ENCODE data around the gene HES4.
"Not testable (repeated sequence)": the region's sequence is repeated elsewhere in the genome, so short reads cannot be mapped to it uniquely, and the experiment has no call there.

Gene HES4

GRCh38 chr1:978835-979743 is 20.8 kb downstream of the HES4 start:
- no peak overlapping the region for H3K27ac ChIP-seq (ENCODE audit: low read depth in 2 of 2, low read length in 2 of 2)
- H3K36me3 ChIP-seq (ENCODE audit: control insufficient read depth in 2 of 2, insufficient read depth in 2 of 2, low read length in 2 of 2): no peaks in the 10 kb centered on the region
- peaks cover 12 to 25% of the 10 kb centered on the region in 2 donors for H3K27me3 ChIP-seq (ENCODE audit: control insufficient read depth in 2 of 2, insufficient read depth in 2 of 2, low read length in 2 of 2)
- H3K9ac ChIP-seq (ENCODE audit: low read depth in 1 of 2, low read length in 2 of 2): no peak overlapping the region
- H3K9me3 ChIP-seq (ENCODE audit: control insufficient read depth in 2 of 2, low read length in 2 of 2): no peaks in the 10 kb centered on the region
- H3K4me3 ChIP-seq (ENCODE audit: low read length in 2 of 2): no peak overlapping the region
- H3K4me1 ChIP-seq (ENCODE audit: control insufficient read depth in 2 of 2, insufficient read depth in 2 of 2, low read length in 2 of 2): peaks cover 6% of the 10 kb centered on the region in 2 donors

GRCh38 chr1:978069-978834 is 21.6 kb downstream of the HES4 start:
- no peaks in the 10 kb centered on the region for H3K36me3 ChIP-seq (ENCODE audit: control insufficient read depth in 2 of 2, insufficient read depth in 2 of 2, low read length in 2 of 2)
- H3K4me3 ChIP-seq (ENCODE audit: low read length in 2 of 2): no peak overlapping the region

GRCh38 chr1:976791-977190 is 23.1 kb downstream of the HES4 start:
- H3K27me3 ChIP-seq (ENCODE audit: control insufficient read depth in 2 of 2, insufficient read depth in 2 of 2, low read length in 2 of 2): peaks cover 0 to 14% of the 10 kb centered on the region in 2 donors
- not testable (repeated sequence) for H3K4me3 ChIP-seq (ENCODE audit: low read length in 2 of 2); H3K9ac ChIP-seq (ENCODE audit: low read depth in 1 of 2, low read length in 2 of 2); H3K4me1 ChIP-seq (ENCODE audit: control insufficient read depth in 2 of 2, insufficient read depth in 2 of 2, low read length in 2 of 2); H3K27ac ChIP-seq (ENCODE audit: low read depth in 2 of 2, low read length in 2 of 2); H3K9me3 ChIP-seq (ENCODE audit: control insufficient read depth in 2 of 2, low read length in 2 of 2); H3K36me3 ChIP-seq (ENCODE audit: control insufficient read depth in 2 of 2, insufficient read depth in 2 of 2, low read length in 2 of 2)

More at GRCh38 chr1:978069-978834, 21.6 kb downstream of the HES4 start:
- peaks cover 12 to 27% of the 10 kb centered on the region in 2 donors for H3K27me3 ChIP-seq (ENCODE audit: control insufficient read depth in 2 of 2, insufficient read depth in 2 of 2, low read length in 2 of 2)
- H3K9ac ChIP-seq (ENCODE audit: low read depth in 1 of 2, low read length in 2 of 2): no peak overlapping the region
- H3K27ac ChIP-seq (ENCODE audit: low read depth in 2 of 2, low read length in 2 of 2): no peak overlapping the region
- no peaks in the 10 kb centered on the region for H3K9me3 ChIP-seq (ENCODE audit: control insufficient read depth in 2 of 2, low read length in 2 of 2)
- peaks cover 6% of the 10 kb centered on the region in 2 donors for H3K4me1 ChIP-seq (ENCODE audit: control insufficient read depth in 2 of 2, insufficient read depth in 2 of 2, low read length in 2 of 2)

- peaks cover 6% of the 10 kb centered on the region in 2 donors for H3K4me1 ChIP-seq (ENCODE audit: control insufficient read depth in 2 of 2, insufficient read depth in 2 of 2, low read length in 2 of 2)
- peak overlapping the region; percentile 35 to 44 for H3K4me3 ChIP-seq (ENCODE audit: low read length in 2 of 2)
- peaks cover 0 to 15% of the 10 kb centered on the region in 2 donors for H3K27me3 ChIP-seq (ENCODE audit: control insufficient read depth in 2 of 2, insufficient read depth in 2 of 2, low read length in 2 of 2)
- no peaks in the 10 kb centered on the region for H3K36me3 ChIP-seq (ENCODE audit: control insufficient read depth in 2 of 2, insufficient read depth in 2 of 2, low read length in 2 of 2)
- no peak overlapping the region for H3K27ac ChIP-seq (ENCODE audit: low read depth in 2 of 2, low read length in 2 of 2)
- H3K9me3 ChIP-seq (ENCODE audit: control insufficient read depth in 2 of 2, low read length in 2 of 2): no peaks in the 10 kb centered on the region
- H3K9ac ChIP-seq (ENCODE audit: low read depth in 1 of 2, low read length in 2 of 2): no peak overlapping the region
Observed at GRCh38 chr1:975896-976683, 23.8 kb downstream of the HES4 start.

GRCh38 chr1:975365-975764 is 24.5 kb downstream of the HES4 start:
- Histone ChIP-seq H3K36me3 (ENCODE audit: control insufficient read depth in 2 of 2, insufficient read depth in 2 of 2, low read length in 2 of 2) (no peaks in the 10 kb centered on the region), H3K27ac (ENCODE audit: low read depth in 2 of 2, low read length in 2 of 2) (no peak overlapping the region), H3K9me3 (ENCODE audit: control insufficient read depth in 2 of 2, low read length in 2 of 2) (no peaks in the 10 kb centered on the region), H3K27me3 (ENCODE audit: control insufficient read depth in 2 of 2, insufficient read depth in 2 of 2, low read length in 2 of 2) (peaks cover under 1 to 13% of the 10 kb centered on the region in 2 donors), H3K4me1 (ENCODE audit: control insufficient read depth in 2 of 2, insufficient read depth in 2 of 2, low read length in 2 of 2) (peaks cover 6% of the 10 kb centered on the region in 2 donors), H3K4me3 (ENCODE audit: low read length in 2 of 2) (no peak overlapping the region), H3K9ac (ENCODE audit: low read depth in 1 of 2, low read length in 2 of 2) (no peak overlapping the region)

- H3K4me1 ChIP-seq (ENCODE audit: control insufficient read depth in 2 of 2, insufficient read depth in 2 of 2, low read length in 2 of 2): peaks cover 6% of the 10 kb centered on the region in 2 donors
- no peak overlapping the region for H3K9ac ChIP-seq (ENCODE audit: low read depth in 1 of 2, low read length in 2 of 2)
- no peak overlapping the region for H3K4me3 ChIP-seq (ENCODE audit: low read length in 2 of 2)
- no peaks in the 10 kb centered on the region for H3K36me3 ChIP-seq (ENCODE audit: control insufficient read depth in 2 of 2, insufficient read depth in 2 of 2, low read length in 2 of 2)
- no peak overlapping the region for H3K27ac ChIP-seq (ENCODE audit: low read depth in 2 of 2, low read length in 2 of 2)
- peaks cover 2 to 11% of the 10 kb centered on the region in 2 donors for H3K27me3 ChIP-seq (ENCODE audit: control insufficient read depth in 2 of 2, insufficient read depth in 2 of 2, low read length in 2 of 2)
- no peaks in the 10 kb centered on the region for H3K9me3 ChIP-seq (ENCODE audit: control insufficient read depth in 2 of 2, low read length in 2 of 2)
Observed at GRCh38 chr1:974687-975328, 25.1 kb downstream of the HES4 start.

GRCh38 chr1:974293-974640 is 25.6 kb downstream of the HES4 start:
- H3K36me3 ChIP-seq (ENCODE audit: control insufficient read depth in 2 of 2, insufficient read depth in 2 of 2, low read length in 2 of 2): no peaks in the 10 kb centered on the region
- H3K9me3 ChIP-seq (ENCODE audit: control insufficient read depth in 2 of 2, low read length in 2 of 2): no peaks in the 10 kb centered on the region
- H3K27ac ChIP-seq (ENCODE audit: low read depth in 2 of 2, low read length in 2 of 2): no peak overlapping the region
- no peak overlapping the region for H3K9ac ChIP-seq (ENCODE audit: low read depth in 1 of 2, low read length in 2 of 2)
- peaks cover 6 to 7% of the 10 kb centered on the region in 2 donors for H3K27me3 ChIP-seq (ENCODE audit: control insufficient read depth in 2 of 2, insufficient read depth in 2 of 2, low read length in 2 of 2)
- H3K4me1 ChIP-seq (ENCODE audit: control insufficient read depth in 2 of 2, insufficient read depth in 2 of 2, low read length in 2 of 2): peaks cover 6% of the 10 kb centered on the region in 2 donors
- no peak overlapping the region for H3K4me3 ChIP-seq (ENCODE audit: low read length in 2 of 2)

- H3K27ac ChIP-seq (ENCODE audit: low read depth in 2 of 2, low read length in 2 of 2): no peak overlapping the region
- H3K27me3 ChIP-seq (ENCODE audit: control insufficient read depth in 2 of 2, insufficient read depth in 2 of 2, low read length in 2 of 2): peaks cover 7 to 12% of the 10 kb centered on the region in 2 donors
- H3K9ac ChIP-seq (ENCODE audit: low read depth in 1 of 2, low read length in 2 of 2): no peak overlapping the region
- no peak overlapping the region for H3K4me3 ChIP-seq (ENCODE audit: low read length in 2 of 2)
- no peaks in the 10 kb centered on the region for H3K9me3 ChIP-seq (ENCODE audit: control insufficient read depth in 2 of 2, low read length in 2 of 2)
- H3K4me1 ChIP-seq (ENCODE audit: control insufficient read depth in 2 of 2, insufficient read depth in 2 of 2, low read length in 2 of 2): peaks cover 6% of the 10 kb centered on the region in 2 donors
- H3K36me3 ChIP-seq (ENCODE audit: control insufficient read depth in 2 of 2, insufficient read depth in 2 of 2, low read length in 2 of 2): no peaks in the 10 kb centered on the region
Observed at GRCh38 chr1:973459-974292, 26.2 kb downstream of the HES4 start.
